ENCODE measurements around the gene RMND1.

The RMND1 gene

GRCh38 chr6:151440498-151440897 is 11.4 kb downstream of the RMND1 start:
- in situ Hi-C loops (cut with MboI; ENCODE audit: low sequenced_read_pairs, unreplicated experiment): no loop called here
- TF ChIP-seq CTCF (IDR thresholded peaks at IDR 0.05; ENCODE audit: borderline replicate concordance, control extremely low read depth, extremely low read depth, insufficient read depth, missing control alignments): no peak

GRCh38 chr6:151437401-151437800 is 14.5 kb downstream of the RMND1 start:
- no peak for DNase-seq (ENCODE audit: low spot score)
- TF ChIP-seq CTCF (IDR thresholded peaks at IDR 0.05; ENCODE audit: borderline replicate concordance, control extremely low read depth, extremely low read depth, insufficient read depth, missing control alignments): no peak
- in situ Hi-C loops (cut with MboI; ENCODE audit: low sequenced_read_pairs, unreplicated experiment): no loop called here

More at GRCh38 chr6:151440498-151440897, 11.4 kb downstream of the RMND1 start:
- DNase-seq (ENCODE audit: low spot score): peak; percentile 45

GRCh38 chr6:151436802-151437201 is 15.1 kb downstream of the RMND1 start:
- DNase-seq (ENCODE audit: low spot score): no peak
- TF ChIP-seq CTCF (IDR thresholded peaks at IDR 0.05; ENCODE audit: borderline replicate concordance, control extremely low read depth, extremely low read depth, insufficient read depth, missing control alignments): no peak
- in situ Hi-C loops (cut with MboI; ENCODE audit: low sequenced_read_pairs, unreplicated experiment): no loop called here

- in situ Hi-C loops (cut with MboI; ENCODE audit: low sequenced_read_pairs, unreplicated experiment): no loop called here
- DNase-seq (ENCODE audit: low spot score): no peak
- TF ChIP-seq CTCF (IDR thresholded peaks at IDR 0.05; ENCODE audit: borderline replicate concordance, control extremely low read depth, extremely low read depth, insufficient read depth, missing control alignments): no peak
Observed at GRCh38 chr6:151436300-151436699, 15.6 kb downstream of the RMND1 start.

DNA sequence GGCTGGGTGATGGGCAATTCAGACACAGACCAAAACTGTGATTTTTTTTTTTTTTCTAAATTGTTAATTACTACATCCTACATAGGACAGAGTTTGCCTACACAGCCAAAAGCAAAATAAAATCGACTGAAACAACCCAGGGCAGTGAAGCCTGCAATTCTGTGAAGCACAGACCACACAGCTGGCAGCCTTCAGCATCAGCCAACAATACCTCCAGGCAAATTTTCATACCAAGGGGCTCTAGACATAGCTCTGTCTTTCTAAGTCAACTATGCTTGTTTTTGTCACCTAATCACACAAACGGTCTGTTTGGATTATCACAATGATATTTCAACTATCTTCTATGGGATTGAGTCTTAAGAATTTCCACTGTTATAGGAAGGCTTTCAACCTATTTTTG is 17.6 kb downstream of the RMND1 start:
- no peak for DNase-seq (ENCODE audit: low spot score)
- in situ Hi-C loops (cut with MboI; ENCODE audit: low sequenced_read_pairs, unreplicated experiment): no loop called here
- no peak for TF ChIP-seq CTCF (IDR thresholded peaks at IDR 0.05; ENCODE audit: borderline replicate concordance, control extremely low read depth, extremely low read depth, insufficient read depth, missing control alignments)

GRCh38 chr6:151432651-151433050 is 19.3 kb downstream of the RMND1 start:
- in situ Hi-C loops (cut with MboI; ENCODE audit: low sequenced_read_pairs, unreplicated experiment): no loop called here
- no peak for TF ChIP-seq CTCF (IDR thresholded peaks at IDR 0.05; ENCODE audit: borderline replicate concordance, control extremely low read depth, extremely low read depth, insufficient read depth, missing control alignments)
- no peak for DNase-seq (ENCODE audit: low spot score)

DNA sequence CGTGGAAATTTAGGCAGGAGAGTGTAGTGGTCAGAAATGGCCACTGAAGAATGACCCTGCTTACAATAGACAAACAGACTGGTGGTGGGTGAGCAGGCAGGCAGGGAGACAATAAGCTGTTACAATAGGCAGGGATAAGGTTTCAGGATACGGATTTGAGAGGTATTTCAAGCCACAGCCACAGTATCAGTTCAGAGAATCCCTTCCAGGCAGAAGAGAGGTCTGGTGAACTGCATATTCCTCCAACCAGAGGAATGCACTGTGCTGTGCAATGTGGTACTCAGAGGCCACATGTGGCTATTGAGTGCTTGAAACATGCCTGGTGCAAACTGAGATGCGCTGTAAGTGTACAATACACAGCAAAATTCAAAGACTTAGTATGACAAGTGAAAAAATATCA is 20.6 kb downstream of the RMND1 start:
- TF ChIP-seq CTCF (IDR thresholded peaks at IDR 0.05; ENCODE audit: borderline replicate concordance, control extremely low read depth, extremely low read depth, insufficient read depth, missing control alignments): no peak
- in situ Hi-C loops (cut with MboI; ENCODE audit: low sequenced_read_pairs, unreplicated experiment): no loop called here
- no peak for DNase-seq (ENCODE audit: low spot score)

All from GM13976 (cell line).